Measurements from ENCODE around the gene ANGEL2.
"Not testable (repeated sequence)": the region's sequence is repeated elsewhere in the genome, so short reads cannot be mapped to it uniquely, and the experiment has no call there.

The ANGEL2 gene

GRCh38 chr1:212967801-212968200, 47.9 kb downstream of the ANGEL2 start:
- H3K4me2 ChIP-seq = peak overlapping the region; percentile 60
- H3K27me3 ChIP-seq = no peaks in the 10 kb centered on the region
- no peaks in the 10 kb centered on the region for H4K20me1 ChIP-seq
- no peaks in the 10 kb centered on the region for H3K9me3 ChIP-seq
- no peak overlapping the region for H3K27ac ChIP-seq
- peaks cover 84% of the 10 kb centered on the region for H3K36me3 ChIP-seq
- H3K4me1 ChIP-seq = peaks cover 27% of the 10 kb centered on the region
- no peak for TF ChIP-seq Cebpa-rat (IDR thresholded peaks at IDR 0.05)
- H3K4me3 ChIP-seq = no peak overlapping the region
- H3K9ac ChIP-seq = no peak overlapping the region

DNA sequence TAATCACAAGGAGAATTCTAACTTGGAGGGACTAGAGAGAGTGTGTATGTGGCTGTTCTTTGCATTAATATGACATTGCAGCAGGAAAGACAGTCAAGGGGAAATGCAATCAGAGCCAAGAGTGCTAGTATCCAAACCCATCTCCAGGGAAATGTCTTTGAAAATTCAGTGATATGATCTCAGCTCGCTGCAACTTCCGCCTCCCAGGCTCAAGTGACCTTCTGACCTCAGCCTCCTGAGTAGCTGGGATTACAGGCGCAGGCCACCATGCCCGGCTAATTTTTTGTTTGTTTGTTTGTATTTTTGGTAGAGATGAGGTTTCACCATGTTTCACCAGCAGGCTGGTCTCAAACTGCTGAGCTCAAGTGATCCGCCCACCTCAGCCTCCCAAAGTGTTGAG, 49.1 kb downstream of the ANGEL2 start:
- peaks cover 84% of the 10 kb centered on the region for H3K36me3 ChIP-seq
- H3K4me1 ChIP-seq = peaks cover 27% of the 10 kb centered on the region
- H3K4me3 ChIP-seq = no peak overlapping the region
- H3K4me2 ChIP-seq = no peak overlapping the region
- no peak overlapping the region for H3K27ac ChIP-seq
- TF ChIP-seq Cebpa-rat (IDR thresholded peaks at IDR 0.05) = no peak
- H3K27me3 ChIP-seq = no peaks in the 10 kb centered on the region
- H4K20me1 ChIP-seq = no peaks in the 10 kb centered on the region
- no peak overlapping the region for H3K9ac ChIP-seq
- no peaks in the 10 kb centered on the region for H3K9me3 ChIP-seq

DNA sequence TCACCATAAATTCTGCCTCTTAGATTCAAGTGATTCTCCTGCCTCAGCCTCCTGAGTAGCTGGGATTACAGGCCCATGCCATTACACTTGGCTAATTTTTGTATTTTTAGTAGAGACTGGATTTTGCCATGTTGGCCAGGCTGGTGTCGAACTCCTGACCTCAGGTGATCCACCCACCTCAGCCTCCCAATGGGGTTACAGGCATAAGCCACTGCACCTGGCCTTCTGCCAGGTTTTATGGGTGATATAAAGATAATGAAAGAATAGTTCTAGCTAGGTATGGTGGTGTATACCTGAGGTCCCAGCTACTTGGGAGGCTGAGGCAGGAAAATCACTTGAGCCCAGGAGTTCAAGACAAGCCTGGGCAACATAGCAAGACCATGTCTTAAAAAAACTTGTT, 50.7 kb downstream of the ANGEL2 start:
- H3K9me3 ChIP-seq, H3K4me3 ChIP-seq, H3K9ac ChIP-seq, H3K27me3 ChIP-seq, H4K20me1 ChIP-seq, H3K4me2 ChIP-seq, H3K27ac ChIP-seq: not testable (repeated sequence)
- Histone ChIP-seq H3K36me3 (peaks cover 82% of the 10 kb centered on the region), H3K4me1 (peaks cover 36% of the 10 kb centered on the region)

DNA sequence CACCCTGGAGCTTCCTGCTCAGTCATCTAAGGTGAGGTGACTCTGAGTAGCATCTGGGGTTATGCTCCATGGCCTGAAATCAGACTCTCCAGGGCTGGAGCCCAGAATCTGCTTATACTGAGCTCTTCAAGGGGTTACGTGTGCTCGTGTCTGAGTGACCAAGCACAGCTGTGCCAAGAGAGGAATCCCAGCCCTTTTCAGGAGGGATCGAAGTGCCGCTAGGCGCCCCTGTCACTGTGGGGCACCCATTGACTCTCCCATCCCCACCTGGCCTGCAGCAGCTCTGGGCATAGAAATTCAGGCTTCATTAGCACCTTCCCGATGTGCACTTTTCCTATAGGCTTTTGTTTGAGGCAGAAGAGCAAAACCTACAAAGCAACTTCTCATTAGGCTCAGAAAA, 51.6 kb downstream of the ANGEL2 start:
- no peak for TF ChIP-seq Cebpa-rat (IDR thresholded peaks at IDR 0.05)
- no peak overlapping the region for H3K9ac ChIP-seq
- no peak overlapping the region for H3K4me3 ChIP-seq
- H3K4me2 ChIP-seq = no peak overlapping the region
- H3K27ac ChIP-seq = no peak overlapping the region
- no peaks in the 10 kb centered on the region for H3K27me3 ChIP-seq
- no peaks in the 10 kb centered on the region for H4K20me1 ChIP-seq
- H3K4me1 ChIP-seq = peaks cover 39% of the 10 kb centered on the region
- no peaks in the 10 kb centered on the region for H3K9me3 ChIP-seq
- peaks cover 75% of the 10 kb centered on the region for H3K36me3 ChIP-seq

DNA sequence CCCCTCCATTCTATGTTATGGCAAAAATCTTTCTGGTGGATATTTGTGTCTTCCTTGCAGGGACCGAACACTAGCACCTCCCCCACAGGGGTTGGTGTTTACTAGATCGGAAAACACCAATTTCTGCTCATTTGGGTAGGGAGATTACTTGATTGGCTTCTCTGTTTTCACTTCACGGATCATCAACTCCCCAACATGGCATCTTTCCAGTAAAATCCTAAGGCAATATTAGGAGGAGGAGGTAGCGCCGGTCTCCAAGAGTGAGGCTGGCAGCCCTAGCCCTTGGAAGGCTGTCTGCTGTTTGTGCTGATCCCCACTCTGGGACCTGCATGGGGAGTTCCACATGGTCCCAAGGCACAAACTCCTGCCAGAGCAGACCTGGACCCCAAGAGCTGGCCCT, 53.2 kb downstream of the ANGEL2 start:
- H3K4me1 ChIP-seq = peaks cover 39% of the 10 kb centered on the region
- H3K27ac ChIP-seq = no peak overlapping the region
- no peak overlapping the region for H3K4me3 ChIP-seq
- H3K9ac ChIP-seq = no peak overlapping the region
- H3K27me3 ChIP-seq = no peaks in the 10 kb centered on the region
- no peaks in the 10 kb centered on the region for H4K20me1 ChIP-seq
- H3K4me2 ChIP-seq = no peak overlapping the region
- H3K9me3 ChIP-seq = no peaks in the 10 kb centered on the region
- peaks cover 74% of the 10 kb centered on the region for H3K36me3 ChIP-seq
- no peak for TF ChIP-seq Cebpa-rat (IDR thresholded peaks at IDR 0.05)

DNA sequence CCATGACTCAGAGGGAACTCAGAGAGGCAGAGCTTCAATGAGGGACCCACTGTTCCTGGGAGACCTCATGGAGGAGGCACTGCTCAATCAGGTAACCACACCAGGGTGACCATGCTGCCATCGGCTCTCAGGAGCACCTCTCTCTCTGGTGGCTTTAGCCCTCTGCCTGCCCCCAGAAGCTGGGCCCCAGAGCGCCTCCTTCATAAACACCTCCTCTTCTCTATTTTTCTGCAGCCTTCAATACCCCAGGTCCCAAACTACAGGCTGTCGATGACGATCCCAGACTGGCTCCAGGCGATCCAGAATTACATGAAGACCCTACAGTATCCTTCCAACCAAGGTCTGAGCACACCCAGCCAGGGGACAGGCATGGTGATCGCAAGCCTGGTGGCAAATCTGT, 54.7 kb downstream of the ANGEL2 start:
- H3K27me3 ChIP-seq = no peaks in the 10 kb centered on the region
- 0 out of 2 replicates have a peak overlapping the region, but pooled peaks have one; percentile 85 for H3K27ac ChIP-seq
- peaks cover 50% of the 10 kb centered on the region for H3K4me1 ChIP-seq
- no peak for TF ChIP-seq Cebpa-rat (IDR thresholded peaks at IDR 0.05)
- H3K9me3 ChIP-seq = no peaks in the 10 kb centered on the region
- H3K4me3 ChIP-seq = no peak overlapping the region
- no peak overlapping the region for H3K9ac ChIP-seq
- no peaks in the 10 kb centered on the region for H4K20me1 ChIP-seq
- peaks cover 70% of the 10 kb centered on the region for H3K36me3 ChIP-seq
- H3K4me2 ChIP-seq = peak overlapping the region; percentile 92

- peaks cover 64% of the 10 kb centered on the region for H3K4me1 ChIP-seq
- no peaks in the 10 kb centered on the region for H3K27me3 ChIP-seq
- TF ChIP-seq Cebpa-rat (IDR thresholded peaks at IDR 0.05) = no peak
- peak overlapping the region; percentile 92 for H3K4me2 ChIP-seq
- peaks cover 70% of the 10 kb centered on the region for H3K36me3 ChIP-seq
- no peaks in the 10 kb centered on the region for H3K9me3 ChIP-seq
- no peaks in the 10 kb centered on the region for H4K20me1 ChIP-seq
- peak overlapping the region; percentile 27 for H3K4me3 ChIP-seq
- peak overlapping the region; percentile 68 for H3K9ac ChIP-seq
- peak overlapping the region; percentile 85 for H3K27ac ChIP-seq
Measured at GRCh38 chr1:212959266-212960220, 56.1 kb downstream of the ANGEL2 start.

- no peaks in the 10 kb centered on the region for H3K9me3 ChIP-seq
- no peaks in the 10 kb centered on the region for H3K27me3 ChIP-seq
- peak overlapping the region; percentile 92 for H3K4me2 ChIP-seq
- peak overlapping the region; percentile 25 for H3K4me3 ChIP-seq
- H4K20me1 ChIP-seq = no peaks in the 10 kb centered on the region
- TF ChIP-seq Cebpa-rat (IDR thresholded peaks at IDR 0.05) = no peak
- H3K36me3 ChIP-seq = peaks cover 70% of the 10 kb centered on the region
- H3K27ac ChIP-seq = peak overlapping the region; percentile 85
- H3K4me1 ChIP-seq = peaks cover 67% of the 10 kb centered on the region
- H3K9ac ChIP-seq = peak overlapping the region; percentile 68; the same call in 1 of the 2 replicates
Measured at GRCh38 chr1:212958175-212958574, 57.5 kb downstream of the ANGEL2 start.

DNA sequence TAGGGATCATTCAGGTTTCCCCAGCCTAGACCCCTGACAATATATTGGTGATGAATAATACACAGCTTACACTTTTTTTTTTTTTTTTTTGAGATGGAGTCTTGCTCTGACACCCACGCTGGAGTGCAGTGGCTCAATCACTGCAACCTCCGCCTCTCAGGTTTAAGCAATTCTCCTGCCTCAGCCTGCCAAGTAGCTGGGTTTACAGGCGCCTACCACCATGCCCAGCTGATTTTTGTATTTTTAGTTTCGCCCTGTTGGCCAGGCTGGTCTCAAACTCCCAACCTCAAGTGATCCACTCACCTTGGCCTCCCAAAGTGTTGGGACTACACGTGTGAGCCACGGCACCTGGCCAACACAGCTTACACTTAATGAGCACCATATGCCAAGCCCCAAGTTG, 58.1 kb downstream of the ANGEL2 start:
- Histone ChIP-seq H3K36me3 (peaks cover 66% of the 10 kb centered on the region), H3K4me3 (peak overlapping the region; percentile 25; the same call in 1 of the 2 replicates), H4K20me1 (no peaks in the 10 kb centered on the region), H3K9ac (peak overlapping the region; percentile 68; the same call in 1 of the 2 replicates), H3K4me2 (peak overlapping the region; percentile 92), H3K9me3 (no peaks in the 10 kb centered on the region), H3K27me3 (no peaks in the 10 kb centered on the region), H3K27ac (peak overlapping the region; percentile 85), H3K4me1 (peaks cover 73% of the 10 kb centered on the region)
- no peak for TF ChIP-seq Cebpa-rat (IDR thresholded peaks at IDR 0.05)

DNA sequence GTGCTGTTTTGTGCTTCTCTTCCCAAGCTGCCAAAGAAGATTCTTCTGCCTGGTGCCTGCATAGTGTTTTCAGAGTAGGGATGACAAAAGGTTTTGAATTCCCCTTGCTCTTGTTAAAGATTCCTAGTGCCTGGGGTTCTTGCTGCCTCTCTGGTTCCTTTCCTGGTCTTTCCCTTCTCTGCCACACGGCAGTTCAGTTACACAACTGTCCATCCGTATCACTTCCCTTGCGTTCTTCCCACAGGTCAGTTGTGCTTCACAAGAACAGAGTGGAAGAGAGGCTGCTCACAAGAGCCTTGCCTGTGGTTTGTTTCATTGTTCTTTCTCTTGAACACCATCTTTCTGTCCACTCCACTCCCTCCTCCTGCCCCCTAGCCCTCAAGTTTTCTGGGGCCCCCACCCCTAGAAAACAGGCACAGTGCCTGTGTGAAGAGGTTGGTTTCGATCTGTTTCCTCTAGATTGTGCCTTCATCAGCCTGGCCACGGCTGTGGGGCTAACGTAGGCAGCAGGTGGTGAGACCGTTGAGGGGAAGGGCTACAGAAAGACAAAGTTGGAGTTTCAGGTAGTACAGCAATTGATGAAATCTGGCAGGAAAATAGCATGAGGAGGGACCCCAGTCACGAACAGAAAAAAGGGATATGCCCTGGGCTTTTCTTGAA, 59.6 kb downstream of the ANGEL2 start:
- Histone ChIP-seq H3K4me2 (peak overlapping the region; percentile 92), H3K36me3 (peaks cover 51% of the 10 kb centered on the region), H3K27ac (peak overlapping the region; percentile 60), H4K20me1 (no peaks in the 10 kb centered on the region), H3K4me3 (no peak overlapping the region), H3K9ac (peak overlapping the region; percentile 31; the same call in 1 of the 2 replicates), H3K9me3 (no peaks in the 10 kb centered on the region), H3K4me1 (peaks cover 85% of the 10 kb centered on the region), H3K27me3 (no peaks in the 10 kb centered on the region)
- no peak for TF ChIP-seq Cebpa-rat (IDR thresholded peaks at IDR 0.05)
